Measurements from ENCODE around the gene TAMALIN. TPM values are rescaled to one million over a fixed set of nuclear protein-coding genes. Genes with fewer than 3 reads are reported as not detected.

TAMALIN gene
- total and polyA plus RNA-seq, 2 experiments from 2014 or later: 8.0 to 9.9 TPM

DNA sequence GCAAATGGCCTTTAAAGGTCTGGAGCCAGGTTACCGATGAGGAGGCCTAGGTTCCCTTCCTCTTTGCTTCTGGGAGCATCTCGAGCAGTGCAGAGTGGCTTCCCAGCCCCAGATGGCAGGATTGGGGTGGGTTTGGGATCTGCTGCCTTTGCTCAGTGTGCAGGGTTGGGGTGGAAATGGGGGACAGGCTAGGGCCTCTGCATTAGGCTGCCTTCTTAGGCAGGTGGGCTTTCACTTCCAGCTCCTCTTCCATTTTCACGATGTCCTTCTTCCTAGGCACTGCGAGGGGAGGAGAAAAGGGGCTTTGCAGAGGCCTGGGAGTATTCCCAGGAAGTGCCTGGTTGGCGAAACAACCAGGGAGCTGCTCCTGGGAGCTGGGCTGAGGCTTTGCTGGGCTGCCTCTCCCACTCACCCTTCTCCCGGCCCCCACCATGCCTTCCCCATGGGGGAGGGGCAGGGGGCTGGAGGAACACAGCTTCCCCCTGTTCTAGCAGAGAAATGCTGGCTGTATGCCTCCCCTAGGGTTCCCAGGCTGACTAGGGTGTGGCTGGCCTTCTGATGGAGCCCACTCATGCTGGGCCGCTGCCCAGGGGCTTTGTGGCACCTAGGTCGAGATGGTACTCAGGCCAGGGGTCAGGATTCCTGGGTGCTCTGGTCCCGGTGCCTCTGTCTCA is 46.9 kb downstream of the TAMALIN start:
- Histone ChIP-seq H2AFZ (no peak overlapping the region), H3K36me3 (replicated peaks; ENCODE audit: insufficient read depth, low read depth) (no peaks in the 10 kb centered on the region), H3K4me1 (ENCODE audit: insufficient read depth) (peaks cover 8% of the 10 kb centered on the region), H3K79me2 (no peaks in the 10 kb centered on the region), H3K9me3 (ENCODE audit: low read depth) (no peaks in the 10 kb centered on the region), H3K4me2 (peak overlapping the region; percentile 20), H3K9me2 (replicated peaks; ENCODE audit: insufficient read depth) (no peaks in the 10 kb centered on the region), H3K27ac (no peak overlapping the region), H3K4me3 (no peak overlapping the region), H4K20me1 (ENCODE audit: insufficient read depth, poor library complexity, severe bottlenecking) (peaks cover 7% of the 10 kb centered on the region), H3K27me3 (no peaks in the 10 kb centered on the region)
- 95% methylated on average over 9 of the region's 9 CpGs for WGBS (ENCODE audit: low lambda C conversion rate, missing lambda C conversion rate)
- TF ChIP-seq EZH2 (IDR thresholded peaks at IDR 0.05; ENCODE audit: borderline replicate concordance): no peak
- no peak for TF ChIP-seq EZH2phosphoT487 (IDR thresholded peaks at IDR 0.05; ENCODE audit: low read depth, severe bottlenecking, unreplicated experiment)
- TF ChIP-seq, protein P1, sequence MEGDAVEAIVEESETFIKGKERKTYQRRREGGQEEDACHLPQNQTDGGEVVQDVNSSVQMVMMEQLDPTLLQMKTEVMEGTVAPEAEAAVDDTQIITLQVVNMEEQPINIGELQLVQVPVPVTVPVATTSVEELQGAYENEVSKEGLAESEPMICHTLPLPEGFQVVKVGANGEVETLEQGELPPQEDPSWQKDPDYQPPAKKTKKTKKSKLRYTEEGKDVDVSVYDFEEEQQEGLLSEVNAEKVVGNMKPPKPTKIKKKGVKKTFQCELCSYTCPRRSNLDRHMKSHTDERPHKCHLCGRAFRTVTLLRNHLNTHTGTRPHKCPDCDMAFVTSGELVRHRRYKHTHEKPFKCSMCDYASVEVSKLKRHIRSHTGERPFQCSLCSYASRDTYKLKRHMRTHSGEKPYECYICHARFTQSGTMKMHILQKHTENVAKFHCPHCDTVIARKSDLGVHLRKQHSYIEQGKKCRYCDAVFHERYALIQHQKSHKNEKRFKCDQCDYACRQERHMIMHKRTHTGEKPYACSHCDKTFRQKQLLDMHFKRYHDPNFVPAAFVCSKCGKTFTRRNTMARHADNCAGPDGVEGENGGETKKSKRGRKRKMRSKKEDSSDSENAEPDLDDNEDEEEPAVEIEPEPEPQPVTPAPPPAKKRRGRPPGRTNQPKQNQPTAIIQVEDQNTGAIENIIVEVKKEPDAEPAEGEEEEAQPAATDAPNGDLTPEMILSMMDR (IDR thresholded peaks at IDR 0.05; ENCODE audit: poor library complexity): no peak
- peak; percentile 39 for DNase-seq (ENCODE audit: low spot score)

DNA sequence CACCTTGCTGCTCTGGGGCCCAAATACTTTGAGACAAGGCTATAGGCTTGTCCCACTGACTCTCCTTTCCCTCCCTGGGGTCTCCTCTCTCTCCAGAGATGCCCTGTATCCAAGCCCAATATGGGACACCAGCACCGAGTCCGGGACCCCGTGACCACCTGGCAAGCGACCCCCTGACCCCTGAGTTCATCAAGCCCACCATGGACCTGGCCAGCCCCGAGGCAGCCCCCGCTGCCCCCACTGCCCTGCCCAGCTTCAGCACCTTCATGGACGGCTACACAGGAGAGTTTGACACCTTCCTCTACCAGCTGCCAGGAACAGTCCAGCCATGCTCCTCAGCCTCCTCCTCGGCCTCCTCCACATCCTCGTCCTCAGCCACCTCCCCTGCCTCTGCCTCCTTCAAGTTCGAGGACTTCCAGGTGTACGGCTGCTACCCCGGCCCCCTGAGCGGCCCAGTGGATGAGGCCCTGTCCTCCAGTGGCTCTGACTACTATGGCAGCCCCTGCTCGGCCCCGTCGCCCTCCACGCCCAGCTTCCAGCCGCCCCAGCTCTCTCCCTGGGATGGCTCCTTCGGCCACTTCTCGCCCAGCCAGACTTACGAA is 47.6 kb downstream of the TAMALIN start:
- DNase-seq (ENCODE audit: low spot score): peak; percentile 17
- H3K27me3 ChIP-seq: no peaks in the 10 kb centered on the region
- peaks cover 7% of the 10 kb centered on the region for H4K20me1 ChIP-seq (ENCODE audit: insufficient read depth, poor library complexity, severe bottlenecking)
- no peak overlapping the region for H3K4me2 ChIP-seq
- no peaks in the 10 kb centered on the region for H3K79me2 ChIP-seq
- no peak overlapping the region for H2AFZ ChIP-seq
- peaks cover 8% of the 10 kb centered on the region for H3K4me1 ChIP-seq (ENCODE audit: insufficient read depth)
- no peaks in the 10 kb centered on the region for H3K9me3 ChIP-seq (ENCODE audit: low read depth)
- H3K27ac ChIP-seq: no peak overlapping the region
- H3K4me3 ChIP-seq: no peak overlapping the region
- 97% methylated on average over 13 of the region's 21 CpGs for WGBS (ENCODE audit: low lambda C conversion rate, missing lambda C conversion rate)
- TF ChIP-seq, protein P1 (IDR thresholded peaks at IDR 0.05; ENCODE audit: poor library complexity): no peak
- no peak for TF ChIP-seq EZH2phosphoT487 (IDR thresholded peaks at IDR 0.05; ENCODE audit: low read depth, severe bottlenecking, unreplicated experiment)
- no peak for TF ChIP-seq EZH2 (IDR thresholded peaks at IDR 0.05; ENCODE audit: borderline replicate concordance)
- H3K9me2 ChIP-seq (replicated peaks; ENCODE audit: insufficient read depth): no peaks in the 10 kb centered on the region
- H3K36me3 ChIP-seq (replicated peaks; ENCODE audit: insufficient read depth, low read depth): no peaks in the 10 kb centered on the region

DNA sequence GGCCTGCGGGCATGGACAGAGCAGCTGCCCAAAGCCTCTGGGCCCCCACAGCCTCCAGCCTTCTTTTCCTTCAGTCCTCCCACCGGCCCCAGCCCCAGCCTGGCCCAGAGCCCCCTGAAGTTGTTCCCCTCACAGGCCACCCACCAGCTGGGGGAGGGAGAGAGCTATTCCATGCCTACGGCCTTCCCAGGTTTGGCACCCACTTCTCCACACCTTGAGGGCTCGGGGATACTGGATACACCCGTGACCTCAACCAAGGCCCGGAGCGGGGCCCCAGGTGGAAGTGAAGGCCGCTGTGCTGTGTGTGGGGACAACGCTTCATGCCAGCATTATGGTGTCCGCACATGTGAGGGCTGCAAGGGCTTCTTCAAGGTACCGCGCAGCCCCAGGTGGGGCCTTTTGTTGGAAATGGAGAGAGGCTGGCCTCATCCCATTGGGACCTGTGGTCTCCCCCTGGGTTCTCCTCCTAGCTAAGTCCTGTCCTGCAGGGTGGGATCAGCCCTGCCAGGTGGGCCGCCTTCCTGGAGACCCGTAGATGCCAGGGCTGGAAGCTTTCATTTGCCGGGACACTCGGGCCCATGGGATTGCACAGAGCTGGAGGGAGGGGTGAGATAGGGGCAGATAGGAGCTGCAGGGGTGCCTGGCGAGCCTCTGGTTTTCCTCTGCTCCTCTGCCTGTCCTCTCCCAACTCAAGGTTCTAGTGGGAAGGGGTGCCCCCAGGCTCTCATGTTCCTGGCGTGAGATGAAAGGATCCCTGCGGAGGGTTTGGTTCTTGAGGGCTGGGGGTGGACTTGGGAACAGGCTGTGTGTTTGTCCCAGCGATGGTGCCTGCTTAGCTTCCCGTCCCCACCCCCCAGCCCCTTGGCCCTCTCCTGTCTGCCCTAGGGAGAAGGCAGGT is 48.3 kb downstream of the TAMALIN start:
- H3K27ac ChIP-seq: no peak overlapping the region
- TF ChIP-seq EZH2phosphoT487 (IDR thresholded peaks at IDR 0.05; ENCODE audit: low read depth, severe bottlenecking, unreplicated experiment) (no peak), EZH2 (IDR thresholded peaks at IDR 0.05; ENCODE audit: borderline replicate concordance) (no peak)
- TF ChIP-seq, protein P1 (IDR thresholded peaks at IDR 0.05; ENCODE audit: poor library complexity): no peak
- no peaks in the 10 kb centered on the region for H3K9me3 ChIP-seq (ENCODE audit: low read depth)
- H4K20me1 ChIP-seq (ENCODE audit: insufficient read depth, poor library complexity, severe bottlenecking): peaks cover 7% of the 10 kb centered on the region
- H3K27me3 ChIP-seq: no peaks in the 10 kb centered on the region
- H3K9me2 ChIP-seq (replicated peaks; ENCODE audit: insufficient read depth): no peaks in the 10 kb centered on the region
- H3K4me2 ChIP-seq: no peak overlapping the region
- H3K36me3 ChIP-seq (replicated peaks; ENCODE audit: insufficient read depth, low read depth): no peaks in the 10 kb centered on the region
- 91% methylated on average over 20 of the region's 21 CpGs for WGBS (ENCODE audit: low lambda C conversion rate, missing lambda C conversion rate)
- H2AFZ ChIP-seq: no peak overlapping the region
- H3K79me2 ChIP-seq: no peaks in the 10 kb centered on the region
- peak; percentile 9 for DNase-seq (ENCODE audit: low spot score)
- H3K4me1 ChIP-seq (ENCODE audit: insufficient read depth): peaks cover 5% of the 10 kb centered on the region
- H3K4me3 ChIP-seq: no peak overlapping the region
